ENCODE measurements around the gene TRAPPC11. TPM values are rescaled to one million over a fixed set of nuclear protein-coding genes. Genes with fewer than 3 reads are reported as not detected.

The TRAPPC11 gene
- total RNA-seq, 4 donors from 2014 or later: 67.8 to 99.4 (median 83.9) TPM

DNA sequence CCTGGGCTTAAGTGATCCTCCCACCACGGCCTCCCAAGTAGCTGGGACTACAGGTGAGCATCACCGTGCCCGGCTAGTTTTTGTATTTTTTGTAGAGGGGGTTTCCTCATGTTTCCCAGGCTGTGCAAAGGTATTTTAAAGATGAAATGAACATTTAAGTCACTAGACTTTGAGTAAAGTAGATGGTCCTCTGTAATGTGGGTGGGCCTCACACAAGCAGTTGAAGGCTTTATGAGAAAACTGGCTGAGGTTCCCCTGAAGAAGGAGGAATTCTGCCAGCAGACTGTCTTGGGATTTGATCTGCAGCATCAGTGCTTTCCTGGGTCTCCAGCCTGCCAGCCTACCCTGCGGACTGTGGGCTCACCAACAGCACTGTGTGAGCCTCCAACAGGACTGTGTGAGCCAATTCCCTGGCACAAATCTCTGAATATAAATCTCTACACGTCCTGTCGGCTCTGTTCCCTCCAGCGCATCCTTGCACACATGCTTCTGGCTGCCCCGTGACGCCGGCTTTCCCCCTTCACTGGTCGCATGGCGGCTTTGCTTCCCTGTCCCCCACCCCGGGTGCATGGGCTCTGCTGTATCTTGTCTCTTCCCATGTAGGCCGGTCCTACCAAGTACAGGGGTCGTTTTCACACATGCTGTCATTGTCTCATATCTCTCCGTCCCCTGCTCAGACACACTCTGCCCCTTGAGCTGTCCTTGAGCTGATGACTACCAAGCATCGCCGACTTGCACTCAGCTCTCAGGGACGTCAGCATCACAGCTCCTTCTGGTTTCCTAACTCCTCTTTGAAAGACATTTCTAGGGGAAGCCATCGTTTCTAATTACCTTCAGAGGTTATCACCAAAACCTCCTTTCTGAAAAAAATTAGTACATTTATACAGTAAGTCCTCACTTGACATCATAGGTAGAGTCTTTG, 46.5 kb upstream of the TRAPPC11 start:
- Histone ChIP-seq H3K27ac (no peak overlapping the region), H3K9me3 (no peaks in the 10 kb centered on the region), H3K4me3 (no peak overlapping the region), H3K4me1 (peaks cover 0 to 18% (median 2%) of the 10 kb centered on the region in 4 donors), H3K27me3 (no peaks in the 10 kb centered on the region), H3K36me3 (no peaks in the 10 kb centered on the region)
- DNase-seq (ENCODE audit: low spot score in 2 of 2): no peak
- TF ChIP-seq EP300 (IDR thresholded peaks at IDR 0.05) (no peak), POLR2A (IDR thresholded peaks at IDR 0.05) (no peak)
- TF ChIP-seq, protein P1, sequence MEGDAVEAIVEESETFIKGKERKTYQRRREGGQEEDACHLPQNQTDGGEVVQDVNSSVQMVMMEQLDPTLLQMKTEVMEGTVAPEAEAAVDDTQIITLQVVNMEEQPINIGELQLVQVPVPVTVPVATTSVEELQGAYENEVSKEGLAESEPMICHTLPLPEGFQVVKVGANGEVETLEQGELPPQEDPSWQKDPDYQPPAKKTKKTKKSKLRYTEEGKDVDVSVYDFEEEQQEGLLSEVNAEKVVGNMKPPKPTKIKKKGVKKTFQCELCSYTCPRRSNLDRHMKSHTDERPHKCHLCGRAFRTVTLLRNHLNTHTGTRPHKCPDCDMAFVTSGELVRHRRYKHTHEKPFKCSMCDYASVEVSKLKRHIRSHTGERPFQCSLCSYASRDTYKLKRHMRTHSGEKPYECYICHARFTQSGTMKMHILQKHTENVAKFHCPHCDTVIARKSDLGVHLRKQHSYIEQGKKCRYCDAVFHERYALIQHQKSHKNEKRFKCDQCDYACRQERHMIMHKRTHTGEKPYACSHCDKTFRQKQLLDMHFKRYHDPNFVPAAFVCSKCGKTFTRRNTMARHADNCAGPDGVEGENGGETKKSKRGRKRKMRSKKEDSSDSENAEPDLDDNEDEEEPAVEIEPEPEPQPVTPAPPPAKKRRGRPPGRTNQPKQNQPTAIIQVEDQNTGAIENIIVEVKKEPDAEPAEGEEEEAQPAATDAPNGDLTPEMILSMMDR (IDR thresholded peaks at IDR 0.05): no peak
- WGBS, 2 donors: 90 to 91% methylated on average over 20 of the region's 20 CpGs

DNA sequence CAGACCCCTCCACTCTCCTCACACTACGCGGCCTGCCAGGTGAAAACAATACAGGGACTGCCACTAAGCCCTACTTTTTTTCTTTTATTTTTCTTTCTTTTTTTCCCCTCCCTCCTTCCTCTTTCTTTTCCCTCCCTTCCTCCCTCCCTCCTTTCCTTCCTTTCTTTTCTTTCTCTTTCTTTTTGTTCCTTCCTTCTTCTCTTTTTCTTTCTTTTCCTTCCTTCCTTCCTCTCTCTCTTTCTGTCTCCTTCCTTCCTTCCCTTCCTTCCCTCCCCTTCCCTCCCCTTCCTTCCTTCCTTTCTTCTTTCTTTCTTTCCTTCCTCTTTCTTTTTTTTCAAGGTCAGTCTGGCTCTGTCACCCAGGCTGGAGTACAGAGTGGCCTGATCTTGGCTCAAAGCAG, 42.0 kb upstream of the TRAPPC11 start:
- Histone ChIP-seq H3K36me3 (no peaks in the 10 kb centered on the region), H3K4me1 (peaks cover 0 to 18% (median 0%) of the 10 kb centered on the region in 4 donors), H3K4me3 (no peak overlapping the region), H3K9me3 (no peaks in the 10 kb centered on the region), H3K27me3 (no peaks in the 10 kb centered on the region), H3K27ac (no peak overlapping the region)
- no peak for TF ChIP-seq EP300 (IDR thresholded peaks at IDR 0.05)
- no peak for TF ChIP-seq POLR2A (IDR thresholded peaks at IDR 0.05)
- TF ChIP-seq, protein P1 (IDR thresholded peaks at IDR 0.05): no peak
- no peak for DNase-seq (ENCODE audit: low spot score in 2 of 2)
- WGBS, 2 donors: 93% methylated on average over 2 of the region's 2 CpGs

DNA sequence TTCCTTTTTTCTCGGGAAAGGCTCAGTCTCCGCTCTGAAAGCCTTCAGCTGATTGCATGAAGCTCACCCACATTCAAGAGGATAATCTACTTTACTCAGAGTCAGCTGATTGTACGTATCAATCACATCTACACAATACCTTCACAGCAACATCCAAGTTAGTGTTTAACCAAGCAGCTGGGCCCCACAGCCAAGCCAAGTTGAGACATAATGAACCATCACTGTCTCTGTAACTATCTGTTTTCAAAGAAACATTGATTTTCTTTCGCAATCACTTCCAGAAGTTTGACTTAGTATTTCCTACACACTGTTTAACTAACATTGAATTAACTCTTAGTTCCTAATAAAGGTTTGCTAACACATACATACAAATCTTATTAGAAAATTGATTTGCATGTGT, 40.4 kb upstream of the TRAPPC11 start:
- WGBS, 2 donors: 71 to 78% methylated on average over 4 of the region's 4 CpGs
- Histone ChIP-seq H3K9me3 (no peaks in the 10 kb centered on the region), H3K36me3 (no peaks in the 10 kb centered on the region), H3K27me3 (no peaks in the 10 kb centered on the region), H3K4me3 (no peak overlapping the region), H3K4me1 (peaks cover 0 to 18% (median 0%) of the 10 kb centered on the region in 4 donors), H3K27ac (no peak overlapping the region)
- no peak for DNase-seq (ENCODE audit: low spot score in 2 of 2)
- peak in 1 of 2 donors; percentile 15 for TF ChIP-seq EP300 (IDR thresholded peaks at IDR 0.05)
- TF ChIP-seq, protein P1 (IDR thresholded peaks at IDR 0.05): no peak

DNA sequence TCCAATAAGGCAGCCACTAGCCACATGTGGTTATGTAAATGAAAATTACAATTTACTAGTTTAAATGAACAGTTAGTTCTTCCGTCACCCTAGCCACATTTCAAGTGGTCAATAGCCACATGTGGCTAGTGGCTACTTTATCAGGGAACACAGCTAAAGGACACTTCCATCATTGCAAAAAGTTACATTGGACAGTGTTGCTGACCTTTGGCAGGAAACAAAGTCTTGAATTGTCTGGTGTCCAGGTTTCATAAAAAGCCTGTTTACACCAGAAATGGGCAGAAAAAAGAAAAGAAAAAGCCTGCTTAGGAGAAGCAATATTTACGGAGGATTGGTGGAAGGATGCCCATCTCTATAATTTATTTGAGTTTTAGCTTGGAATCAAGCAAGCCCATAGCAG, 38.7 kb upstream of the TRAPPC11 start:
- Histone ChIP-seq H3K36me3 (no peaks in the 10 kb centered on the region), H3K9me3 (no peaks in the 10 kb centered on the region), H3K27me3 (no peaks in the 10 kb centered on the region), H3K27ac (no peak overlapping the region), H3K4me1 (peaks cover 0 to 18% (median 0%) of the 10 kb centered on the region in 4 donors), H3K4me3 (no peak overlapping the region)
- TF ChIP-seq EP300 (IDR thresholded peaks at IDR 0.05) (no peak), POLR2A (IDR thresholded peaks at IDR 0.05) (no peak)
- TF ChIP-seq, protein P1 (IDR thresholded peaks at IDR 0.05): no peak
- whole genome bisulfite sequencing, 2 donors: 62 to 73% methylated on average over 2 of the region's 2 CpGs
- DNase-seq (ENCODE audit: low spot score in 2 of 2): no peak

DNA sequence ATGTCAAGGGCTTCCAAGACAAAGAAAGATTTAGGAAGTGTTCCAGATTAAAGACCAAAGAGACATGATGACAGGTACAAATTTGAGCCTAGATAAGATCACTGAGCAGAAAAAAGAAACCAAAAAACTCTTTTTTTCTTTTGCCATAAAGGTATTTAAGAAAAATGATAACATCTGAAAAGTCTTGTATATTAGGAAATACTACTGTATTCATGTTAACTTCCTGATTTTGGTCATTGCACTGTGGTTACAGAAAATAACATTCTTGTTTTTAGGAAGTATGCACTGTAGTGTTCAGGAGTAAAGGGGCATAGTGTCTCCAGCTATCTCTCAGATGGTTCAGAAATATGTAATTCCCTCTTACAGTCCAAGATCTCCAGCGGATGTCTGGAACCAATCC, 37.2 kb upstream of the TRAPPC11 start:
- no peak overlapping the region for H3K27ac ChIP-seq
- H3K27me3 ChIP-seq: no peaks in the 10 kb centered on the region
- H3K4me1 ChIP-seq: peaks cover 0 to 18% (median 0%) of the 10 kb centered on the region in 4 donors
- no peak for TF ChIP-seq POLR2A (IDR thresholded peaks at IDR 0.05)
- TF ChIP-seq, protein P1 (IDR thresholded peaks at IDR 0.05): no peak
- no peak overlapping the region for H3K4me3 ChIP-seq
- 73 to 79% methylated on average over 1 of the region's 1 CpG for WGBS, 2 donors
- no peaks in the 10 kb centered on the region for H3K9me3 ChIP-seq
- no peak for DNase-seq (ENCODE audit: low spot score in 2 of 2)
- no peaks in the 10 kb centered on the region for H3K36me3 ChIP-seq
